Measurements from ENCODE around the gene MYEOV.

Gene MYEOV

GRCh38 chr11:69326622-69327219, 32.8 kb downstream of the MYEOV start:
- H3K4me3 ChIP-seq (ENCODE audit: low read length) = no peak overlapping the region
- TF ChIP-seq CTCF (conservative IDR thresholded peaks at IDR 0.05; ENCODE audit: low read depth, low read length) = no peak
- no peak for DNase-seq (ENCODE audit: low read depth)

- no peak overlapping the region for H3K4me3 ChIP-seq (ENCODE audit: low read length)
- DNase-seq (ENCODE audit: low read depth) = no peak
- TF ChIP-seq CTCF (conservative IDR thresholded peaks at IDR 0.05; ENCODE audit: low read depth, low read length) = no peak
These were observed 33.8 kb downstream of the MYEOV start for GRCh38 chr11:69327741-69328191.

GRCh38 chr11:69328231-69328630, 34.3 kb downstream of the MYEOV start:
- no peak overlapping the region for H3K4me3 ChIP-seq (ENCODE audit: low read length)
- no peak for TF ChIP-seq CTCF (conservative IDR thresholded peaks at IDR 0.05; ENCODE audit: low read depth, low read length)
- DNase-seq (ENCODE audit: low read depth) = no peak

DNA sequence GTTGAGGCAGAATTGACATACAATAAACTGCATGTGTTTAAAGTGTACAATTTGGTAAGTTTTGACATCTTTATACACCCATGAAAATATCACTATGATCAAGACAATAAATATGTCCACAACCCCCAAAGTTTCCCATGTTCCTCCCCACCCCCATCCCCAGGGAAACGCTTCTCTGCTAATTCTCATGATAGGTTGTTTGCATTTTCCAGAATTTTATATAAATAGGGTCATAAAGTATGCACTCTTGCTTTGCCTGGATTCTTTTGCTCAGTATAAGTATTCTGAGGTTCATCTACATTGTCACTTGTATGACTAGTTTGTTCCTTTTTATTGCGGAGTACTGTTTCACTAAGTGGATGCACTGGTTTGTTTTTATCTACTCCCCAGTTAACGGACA, 35.6 kb downstream of the MYEOV start:
- no peak for TF ChIP-seq CTCF (conservative IDR thresholded peaks at IDR 0.05; ENCODE audit: low read depth, low read length)
- DNase-seq (ENCODE audit: low read depth) = no peak

GRCh38 chr11:69330330-69330729, 36.4 kb downstream of the MYEOV start:
- no peak for TF ChIP-seq CTCF (conservative IDR thresholded peaks at IDR 0.05; ENCODE audit: low read depth, low read length)
- DNase-seq (ENCODE audit: low read depth) = no peak
- H3K4me3 ChIP-seq (ENCODE audit: low read length) = no peak overlapping the region

More for the DNA sequence above, 35.6 kb downstream of the MYEOV start:
- no peak overlapping the region for H3K4me3 ChIP-seq (ENCODE audit: low read length)

GRCh38 chr11:69333149-69333710, 39.3 kb downstream of the MYEOV start:
- no peak overlapping the region for H3K4me3 ChIP-seq (ENCODE audit: low read length)
- no peak for TF ChIP-seq CTCF (conservative IDR thresholded peaks at IDR 0.05; ENCODE audit: low read depth, low read length)
- no peak for DNase-seq (ENCODE audit: low read depth)

DNA sequence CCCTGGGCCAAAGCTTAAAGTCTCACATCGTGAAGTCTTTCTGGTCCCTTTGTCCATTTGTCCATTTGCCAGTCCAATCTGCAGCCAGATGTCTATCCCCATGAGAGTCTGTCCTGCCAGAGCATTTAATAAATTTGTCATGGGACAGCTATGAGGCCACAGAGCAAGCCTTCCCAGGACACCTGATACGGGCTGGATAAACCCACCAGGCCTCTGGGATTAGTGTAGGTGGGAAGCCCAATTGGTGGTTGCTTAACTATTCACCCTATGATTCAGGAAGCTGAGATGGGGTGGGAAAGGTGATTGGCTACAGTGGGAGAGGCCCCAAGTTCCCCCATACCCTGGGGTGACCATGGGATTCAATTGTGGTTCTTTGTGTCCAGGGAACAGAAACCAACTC, 39.9 kb downstream of the MYEOV start:
- no peak for TF ChIP-seq CTCF (conservative IDR thresholded peaks at IDR 0.05; ENCODE audit: low read depth, low read length)
- DNase-seq (ENCODE audit: low read depth) = no peak
- no peak overlapping the region for H3K4me3 ChIP-seq (ENCODE audit: low read length)

All from retinal pigment epithelial cell (primary cell).